Mononuclear cell (primary cell): ENCODE data around the gene CLEC16A. TPM values are rescaled to one million over a fixed set of nuclear protein-coding genes. Genes with fewer than 3 reads are reported as not detected.

Experiments
- H3K27me3 ChIP-seq: 2 replicates; pipeline ENCODE4 v1.6.0; 2011; ENCODE audit warnings: low read length, control low read depth; ENCODE audit not compliant: insufficient read depth
- H3K4me1 ChIP-seq: 2 replicates; pipeline ENCODE4 v1.5.1; 2011; ENCODE audit warnings: mild to moderate bottlenecking, low read length, control low read depth; ENCODE audit not compliant: insufficient read depth
- H3K4me3 ChIP-seq: 2 replicates; pipeline ENCODE4 v1.5.1; 2011; ENCODE audit warnings: mild to moderate bottlenecking, low read length, moderate library complexity
- H3K9me3 ChIP-seq: 2 replicates; pipeline ENCODE4 v1.5.1; 2011; ENCODE audit warnings: low read depth, mild to moderate bottlenecking, control low read depth, low read length
- total RNA-seq: library from RNA; depleted of rRNA; stranded (reverse); fragments of >200 nt; gene quantifications from one replicate; pipeline ENCODE4 v1.2.3, GENCODE V29; 2012

CLEC16A gene
- total RNA-seq, 1 donor: 26.9 TPM

DNA sequence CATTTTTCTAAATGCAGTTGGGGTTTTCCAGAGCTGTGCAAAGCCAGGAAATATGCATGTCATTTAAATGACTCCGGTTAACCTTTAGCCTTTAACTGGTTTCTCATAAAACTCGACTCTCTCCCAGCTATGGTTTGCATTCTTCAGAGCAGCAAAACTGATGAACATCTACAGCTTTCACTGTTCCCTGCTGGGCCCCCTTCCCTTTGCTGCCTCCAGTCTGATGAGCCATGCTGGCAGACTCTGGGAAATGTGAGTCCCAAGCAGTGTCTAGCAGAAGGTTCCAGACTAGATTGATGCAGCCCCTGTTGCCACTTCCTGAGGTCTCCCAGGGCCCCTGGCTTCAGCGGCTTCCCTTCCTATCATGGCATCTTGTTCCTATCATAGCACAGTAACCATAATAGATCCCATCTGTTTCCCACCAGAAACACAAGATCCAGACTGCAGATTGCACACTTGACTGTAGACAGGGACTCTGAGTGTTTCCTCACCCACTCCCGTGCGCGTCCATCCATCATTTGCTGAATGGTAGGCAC lies 135.4 kb downstream of the CLEC16A start:
- H3K4me3 ChIP-seq: no peak overlapping the region
- H3K4me1 ChIP-seq: peaks cover 46% of the 10 kb centered on the region

DNA sequence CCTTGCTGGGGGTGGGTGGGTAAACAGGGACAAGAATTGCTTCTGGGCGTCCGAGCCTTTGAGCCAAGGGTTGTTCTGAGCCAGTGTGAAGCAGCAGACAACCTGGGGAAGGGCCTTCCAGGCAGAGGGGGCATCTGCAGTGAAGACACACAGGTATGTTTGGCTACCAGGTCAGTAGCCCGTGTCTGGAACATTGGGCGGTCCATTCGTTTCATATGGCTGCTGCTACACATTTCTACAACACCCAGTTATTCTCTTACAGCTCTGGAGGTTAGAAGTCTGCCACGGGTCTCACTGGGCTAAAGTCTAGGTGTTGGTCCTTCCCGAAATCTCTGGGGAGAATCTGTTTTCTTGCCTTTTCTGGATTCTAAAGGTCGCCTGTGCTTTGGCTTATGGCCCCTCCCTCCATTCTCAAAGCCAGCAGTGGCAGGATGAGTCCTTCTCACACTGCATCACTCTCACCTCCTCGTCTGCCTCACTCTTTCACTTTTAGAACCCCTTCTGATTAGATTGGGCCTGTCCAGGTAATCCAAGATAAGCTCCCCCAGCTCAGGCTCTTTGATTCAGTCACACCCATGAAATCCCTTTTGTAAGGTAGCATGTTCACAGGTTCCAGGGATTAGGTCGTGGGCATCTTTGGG lies 136.1 kb downstream of the CLEC16A start:
- H3K9me3 ChIP-seq: no peaks in the 10 kb centered on the region
- peaks cover 44% of the 10 kb centered on the region for H3K4me1 ChIP-seq
- no peaks in the 10 kb centered on the region for H3K27me3 ChIP-seq
- no peak overlapping the region for H3K4me3 ChIP-seq

More for the DNA sequence above, 135.4 kb downstream of the CLEC16A start:
- Histone ChIP-seq H3K27me3 (no peaks in the 10 kb centered on the region), H3K9me3 (no peaks in the 10 kb centered on the region)

DNA sequence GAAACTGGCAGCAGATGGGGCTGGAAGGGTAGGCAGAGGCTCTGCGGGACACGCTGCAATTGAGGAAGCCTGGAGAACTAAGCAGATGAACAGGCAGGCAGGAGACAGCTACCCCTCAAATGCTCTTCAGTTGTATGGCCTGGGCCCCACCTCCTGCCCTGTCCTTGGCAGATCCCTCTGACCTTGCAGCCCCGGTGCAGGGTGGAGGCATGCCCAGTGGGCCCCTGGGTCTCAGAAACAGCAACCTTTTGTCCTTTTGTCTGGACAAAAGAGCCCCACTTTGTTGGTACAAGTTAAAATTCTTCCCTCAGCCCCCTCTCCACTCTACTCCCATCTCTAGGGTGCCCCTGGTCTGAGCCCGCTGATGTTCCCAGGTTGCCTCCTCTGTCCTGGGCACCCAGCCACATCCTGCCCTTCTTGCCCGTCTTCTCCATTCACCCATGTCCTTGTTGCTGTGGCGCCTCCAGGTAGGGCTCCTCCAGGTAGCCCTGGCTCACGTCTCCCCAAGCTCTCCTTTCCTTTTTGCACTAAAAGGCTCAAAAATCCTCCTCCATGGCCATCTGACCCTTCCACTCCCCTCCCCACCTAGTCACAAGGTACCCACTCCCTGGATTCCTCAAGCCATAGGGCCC lies 136.8 kb downstream of the CLEC16A start:
- no peaks in the 10 kb centered on the region for H3K9me3 ChIP-seq
- H3K27me3 ChIP-seq: no peaks in the 10 kb centered on the region
- H3K4me3 ChIP-seq: no peak overlapping the region
- peaks cover 37% of the 10 kb centered on the region for H3K4me1 ChIP-seq

DNA sequence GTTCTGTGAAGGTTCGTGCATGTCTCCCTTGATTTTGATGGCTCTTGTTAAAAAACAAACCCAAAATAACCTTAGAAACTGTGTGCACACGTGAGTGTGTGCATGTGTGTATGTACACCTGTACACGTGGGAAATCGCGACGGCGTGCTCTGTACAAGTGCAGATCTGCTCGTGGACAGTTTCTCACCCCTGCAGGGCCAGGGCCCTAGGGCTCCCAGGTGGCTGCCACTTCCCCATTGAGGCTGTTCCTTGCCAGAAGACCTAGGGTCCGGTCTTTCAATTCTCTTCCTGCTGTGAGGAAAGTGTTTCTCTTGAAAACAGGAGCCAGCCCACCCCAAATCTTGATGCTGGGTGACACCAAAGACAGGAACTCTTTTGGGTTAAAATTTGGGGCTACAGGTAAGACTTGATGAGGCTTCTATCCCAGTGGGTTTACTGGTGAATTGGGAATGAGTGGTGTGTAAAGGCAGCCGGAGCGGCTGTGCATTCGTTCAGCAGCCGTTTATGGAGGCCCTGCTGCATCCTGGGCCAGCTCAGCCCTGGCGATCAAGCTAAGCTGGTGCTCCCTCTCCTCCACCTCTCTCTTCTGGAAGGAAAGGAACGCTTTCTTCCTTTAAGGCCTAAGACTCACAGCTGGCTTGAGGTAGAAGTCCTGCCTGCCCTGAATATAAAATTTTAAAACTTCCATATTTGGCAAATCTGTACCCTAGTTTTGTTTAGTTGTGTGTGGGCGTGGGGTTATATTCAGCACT lies 137.9 kb downstream of the CLEC16A start:
- H3K27me3 ChIP-seq: no peaks in the 10 kb centered on the region
- H3K4me1 ChIP-seq: peaks cover 26% of the 10 kb centered on the region
- no peaks in the 10 kb centered on the region for H3K9me3 ChIP-seq
- no peak overlapping the region for H3K4me3 ChIP-seq

DNA sequence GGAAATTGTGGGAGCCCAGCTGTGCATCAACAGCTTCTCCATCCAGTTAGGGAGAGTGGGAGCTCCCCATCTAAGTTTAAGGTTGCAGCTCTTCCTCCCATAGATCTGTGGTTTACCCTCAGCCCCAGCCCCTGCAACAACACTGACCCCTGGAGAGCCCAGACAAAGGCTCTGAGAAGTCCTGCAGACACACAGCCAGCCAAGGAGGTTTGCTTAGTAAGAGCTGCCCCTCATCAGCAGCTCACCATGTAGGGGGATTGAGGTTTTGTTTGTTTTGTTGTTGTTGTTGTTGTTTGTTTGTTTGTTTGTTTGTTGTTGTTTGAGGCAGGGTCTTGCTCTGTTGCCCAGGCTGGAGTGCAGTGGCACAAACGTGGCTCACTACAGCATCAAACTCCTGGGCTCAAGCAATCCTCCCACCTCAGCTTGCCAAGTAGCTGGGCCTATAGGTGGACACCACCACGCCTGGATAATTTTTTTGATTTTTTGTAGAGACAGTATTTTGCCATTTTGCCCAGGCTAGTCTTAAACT lies 138.6 kb downstream of the CLEC16A start:
- Histone ChIP-seq H3K9me3 (no peaks in the 10 kb centered on the region), H3K27me3 (no peaks in the 10 kb centered on the region), H3K4me1 (peaks cover 26% of the 10 kb centered on the region), H3K4me3 (no peak overlapping the region)

DNA sequence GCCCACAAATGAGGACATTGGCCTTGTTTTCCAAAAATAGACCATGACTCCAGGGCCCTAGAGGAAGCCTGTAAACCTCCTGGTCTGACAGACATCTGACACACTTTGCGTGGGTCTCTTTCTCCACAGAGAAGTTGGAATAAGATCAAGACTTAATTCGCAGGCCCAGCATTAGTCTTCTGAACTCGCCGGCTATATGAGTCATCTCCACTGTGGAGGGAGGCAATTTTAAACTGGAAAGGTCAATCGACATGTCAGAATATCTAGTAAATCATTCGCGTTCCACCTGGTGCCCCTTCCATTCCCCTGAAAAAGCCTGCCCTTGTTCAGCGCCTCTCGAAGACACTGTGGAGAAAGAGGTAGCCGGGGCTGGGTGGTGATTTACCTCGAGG lies 140.1 kb downstream of the CLEC16A start:
- Histone ChIP-seq H3K4me1 (peaks cover 22% of the 10 kb centered on the region), H3K9me3 (no peaks in the 10 kb centered on the region), H3K4me3 (no peak overlapping the region), H3K27me3 (no peaks in the 10 kb centered on the region)

DNA sequence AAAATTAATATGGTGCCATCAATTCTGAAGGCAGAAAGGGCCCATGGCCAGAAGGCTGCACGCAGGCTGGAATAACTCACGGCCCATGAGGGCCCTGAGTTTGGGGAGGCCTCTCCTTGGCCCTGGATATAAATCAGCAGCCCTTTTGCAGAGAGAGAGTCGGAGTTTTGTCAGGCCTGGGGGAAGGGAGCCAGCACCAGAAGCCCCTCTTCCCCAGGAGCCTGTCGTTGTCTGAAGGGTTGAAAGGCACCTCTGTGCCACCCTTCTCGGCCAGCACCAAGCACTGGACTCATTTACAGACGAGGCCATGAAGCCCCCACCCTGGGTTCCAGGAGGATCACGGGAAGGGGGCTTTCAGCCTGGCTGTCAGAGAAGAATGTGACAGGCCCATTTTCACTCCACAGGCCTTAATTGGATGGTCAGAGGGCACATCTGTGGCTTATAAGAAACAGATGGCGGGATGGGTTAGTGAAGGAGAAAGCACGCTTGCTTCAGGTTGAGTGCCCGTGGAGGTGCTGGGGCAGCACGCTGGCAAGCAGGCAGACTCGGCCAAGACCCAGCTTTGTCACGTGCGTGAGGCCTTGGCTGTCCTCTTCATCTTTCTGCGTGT lies 140.6 kb downstream of the CLEC16A start:
- no peak overlapping the region for H3K4me3 ChIP-seq
- H3K9me3 ChIP-seq: no peaks in the 10 kb centered on the region
- H3K27me3 ChIP-seq: no peaks in the 10 kb centered on the region
- peaks cover 17% of the 10 kb centered on the region for H3K4me1 ChIP-seq

DNA sequence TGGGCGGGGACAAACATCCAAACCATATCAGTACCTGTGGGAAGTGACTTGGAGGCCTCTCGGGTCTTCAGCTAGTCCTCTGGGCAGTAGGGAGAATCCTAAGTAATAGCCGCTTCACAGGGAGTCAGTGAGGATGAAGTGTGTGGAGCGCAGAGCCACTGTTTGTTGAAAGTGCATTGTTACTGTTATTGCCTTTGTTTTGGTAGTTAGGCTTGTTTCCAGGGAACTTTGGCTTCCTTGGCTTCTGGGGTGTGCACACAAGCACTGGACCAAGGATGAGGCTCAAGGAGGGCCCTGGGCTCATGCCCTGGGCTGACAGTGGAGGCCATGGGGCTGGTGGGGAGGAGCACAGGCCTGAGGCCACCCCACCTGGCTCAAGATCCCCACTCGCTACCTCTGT lies 141.6 kb downstream of the CLEC16A start:
- Histone ChIP-seq H3K27me3 (no peaks in the 10 kb centered on the region), H3K9me3 (no peaks in the 10 kb centered on the region), H3K4me1 (peaks cover 15% of the 10 kb centered on the region)

DNA sequence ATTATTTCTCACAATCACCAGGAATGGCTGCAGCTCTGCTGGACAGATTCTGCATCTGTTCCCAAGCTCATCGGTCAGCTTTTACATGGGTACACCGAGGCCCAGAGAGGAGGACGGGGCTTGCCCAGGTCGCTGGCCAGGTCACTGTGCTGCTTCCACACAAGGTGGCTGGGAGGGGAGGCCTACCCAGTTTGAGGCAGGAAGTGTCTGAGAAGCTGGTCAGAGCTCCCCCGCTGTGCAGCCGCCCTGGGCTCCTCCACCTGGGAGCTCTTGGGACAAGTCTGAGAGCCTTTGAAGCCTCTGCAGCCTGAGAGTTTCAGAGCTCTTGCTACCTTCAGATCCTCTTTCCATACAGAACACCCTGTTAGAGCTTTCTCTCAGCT lies 143.3 kb downstream of the CLEC16A start:
- Histone ChIP-seq H3K9me3 (no peaks in the 10 kb centered on the region), H3K27me3 (no peaks in the 10 kb centered on the region), H3K4me1 (peaks cover 22% of the 10 kb centered on the region), H3K4me3 (no peak overlapping the region)

More for the DNA sequence above, 141.6 kb downstream of the CLEC16A start:
- no peak overlapping the region for H3K4me3 ChIP-seq

DNA sequence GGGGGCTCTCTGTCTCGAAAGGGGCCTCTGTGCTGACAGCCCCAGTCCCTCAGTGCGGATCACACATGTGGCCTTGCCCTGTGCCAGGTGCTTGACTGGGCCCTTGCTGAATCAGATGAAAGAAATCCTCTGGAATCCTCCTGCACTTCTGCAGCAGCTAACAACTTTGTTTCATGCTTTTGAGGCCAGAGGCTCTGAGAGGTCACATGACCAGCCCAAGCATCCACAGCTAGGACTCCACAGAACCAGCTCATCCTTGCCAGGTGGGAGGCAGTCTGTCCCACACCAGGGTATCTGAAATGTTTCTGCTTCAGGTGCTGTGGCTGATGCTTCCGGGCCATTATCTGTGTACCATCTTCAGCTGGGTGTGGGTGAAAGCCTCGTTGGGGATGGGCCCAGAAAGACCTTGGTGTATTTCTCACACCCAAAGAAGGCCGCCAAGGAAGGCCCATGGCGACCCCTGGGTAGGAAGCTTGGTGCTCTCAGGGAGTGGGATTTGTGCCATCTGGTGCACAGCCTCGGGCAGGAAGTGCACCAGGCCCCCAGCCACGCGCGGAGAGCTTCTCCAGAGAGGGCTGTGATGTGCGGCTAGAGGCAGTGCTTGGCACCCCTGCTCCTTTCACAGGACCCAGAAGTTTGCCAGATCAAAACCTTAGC lies 143.8 kb downstream of the CLEC16A start:
- Histone ChIP-seq H3K4me3 (no peak overlapping the region), H3K9me3 (no peaks in the 10 kb centered on the region), H3K27me3 (no peaks in the 10 kb centered on the region), H3K4me1 (peaks cover 28% of the 10 kb centered on the region)

DNA sequence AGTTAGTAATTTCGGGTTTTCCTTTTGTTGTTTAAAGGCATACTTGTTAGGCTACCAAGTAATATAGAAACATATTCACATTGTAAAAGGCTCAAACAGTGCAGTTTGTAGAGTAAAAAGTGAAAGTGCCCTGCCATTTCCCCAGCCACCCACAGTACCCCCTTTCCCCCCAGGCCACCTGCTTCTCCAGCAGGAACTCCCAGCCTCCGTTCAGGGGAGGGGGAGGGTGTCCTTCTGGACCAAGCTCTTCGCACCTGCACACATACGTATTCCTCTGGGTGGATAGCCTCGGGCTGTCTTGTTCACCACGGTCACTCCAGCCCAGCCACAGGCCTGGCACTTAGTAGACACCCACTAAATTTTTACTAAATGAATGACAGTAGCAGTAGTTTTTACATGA lies 144.5 kb downstream of the CLEC16A start:
- Histone ChIP-seq H3K4me3 (no peak overlapping the region), H3K9me3 (no peaks in the 10 kb centered on the region), H3K27me3 (no peaks in the 10 kb centered on the region), H3K4me1 (peaks cover 34% of the 10 kb centered on the region)

DNA sequence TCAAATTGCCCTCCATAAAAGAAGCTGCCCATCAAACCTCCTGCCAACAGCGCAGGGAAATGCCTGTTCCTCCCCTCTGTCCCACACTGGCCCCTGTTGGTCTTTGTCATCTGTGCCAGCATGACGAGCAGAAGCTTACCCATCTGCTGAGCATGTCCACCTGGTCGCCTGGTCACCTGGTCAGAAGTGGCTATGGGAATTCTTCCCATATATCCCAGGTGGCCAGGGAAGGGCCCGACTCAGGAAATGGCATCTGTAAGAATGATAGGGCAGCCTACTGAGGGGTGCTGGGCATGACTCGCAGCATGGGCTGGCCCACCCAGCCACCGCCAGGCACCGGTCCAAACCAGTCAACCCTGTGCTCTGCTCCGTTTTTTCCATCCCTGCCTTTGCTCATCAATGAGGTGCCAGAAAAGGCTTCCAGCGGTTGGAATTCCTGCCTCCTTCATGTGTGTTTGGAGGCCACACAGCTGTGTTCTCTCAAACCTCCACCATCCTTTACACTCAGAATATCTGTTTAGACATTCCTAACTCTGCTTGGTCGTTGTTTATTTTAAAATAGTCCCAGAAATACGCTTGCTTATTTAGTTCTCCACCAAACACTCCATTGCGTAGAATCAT lies 145.2 kb downstream of the CLEC16A start:
- H3K4me1 ChIP-seq: peaks cover 42% of the 10 kb centered on the region
- H3K4me3 ChIP-seq: no peak overlapping the region
- H3K9me3 ChIP-seq: no peaks in the 10 kb centered on the region
- H3K27me3 ChIP-seq: no peaks in the 10 kb centered on the region

DNA sequence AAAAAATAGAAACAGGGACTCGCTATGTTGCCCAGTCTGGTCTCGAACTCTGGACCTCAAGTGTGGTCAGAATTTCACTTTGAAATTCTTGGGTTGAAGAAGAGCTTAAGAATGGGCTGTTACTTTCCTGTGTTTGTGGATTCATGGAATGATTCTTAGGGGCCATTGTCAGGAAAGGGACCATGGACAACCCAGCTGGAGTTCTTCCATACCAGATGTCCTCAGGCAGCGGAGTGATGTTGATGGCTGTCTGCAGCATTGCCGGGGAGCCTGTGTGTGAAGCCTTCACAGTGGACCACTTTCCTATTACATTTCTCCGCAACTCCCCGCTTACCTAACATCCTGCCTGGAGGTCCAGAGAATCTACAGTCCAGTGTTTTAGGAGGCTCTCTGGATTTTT lies 145.9 kb downstream of the CLEC16A start:
- H3K4me3 ChIP-seq: no peak overlapping the region
- no peaks in the 10 kb centered on the region for H3K27me3 ChIP-seq
- H3K4me1 ChIP-seq: peaks cover 45% of the 10 kb centered on the region
- H3K9me3 ChIP-seq: no peaks in the 10 kb centered on the region
